Choroid plexus epithelial cell (primary cell): Measurements from ENCODE around the gene GLP2R.
"Not testable (repeated sequence)": the region's sequence is repeated elsewhere in the genome, so short reads cannot be mapped to it uniquely, and the experiment has no call there.

Experiments
- DNase-seq: peaks from one replicate; pipeline ENCODE4 v3.0.0-alpha.2; 2010; ENCODE audit warnings: low read depth
- H3K4me3 ChIP-seq: 2 replicates; pipeline ENCODE4 v1.5.1; 2011; ENCODE audit warnings: low read depth, mild to moderate bottlenecking, control low read depth, low read length, moderate library complexity
- TF ChIP-seq, protein P1 (sequence below): conservative IDR thresholded peaks from 2 replicates; pipeline ENCODE4 v1.5.1; 2011; ENCODE audit warnings: low read depth, mild to moderate bottlenecking, control low read depth, inconsistent platforms, low read length, moderate library complexity

Gene GLP2R, protein sequence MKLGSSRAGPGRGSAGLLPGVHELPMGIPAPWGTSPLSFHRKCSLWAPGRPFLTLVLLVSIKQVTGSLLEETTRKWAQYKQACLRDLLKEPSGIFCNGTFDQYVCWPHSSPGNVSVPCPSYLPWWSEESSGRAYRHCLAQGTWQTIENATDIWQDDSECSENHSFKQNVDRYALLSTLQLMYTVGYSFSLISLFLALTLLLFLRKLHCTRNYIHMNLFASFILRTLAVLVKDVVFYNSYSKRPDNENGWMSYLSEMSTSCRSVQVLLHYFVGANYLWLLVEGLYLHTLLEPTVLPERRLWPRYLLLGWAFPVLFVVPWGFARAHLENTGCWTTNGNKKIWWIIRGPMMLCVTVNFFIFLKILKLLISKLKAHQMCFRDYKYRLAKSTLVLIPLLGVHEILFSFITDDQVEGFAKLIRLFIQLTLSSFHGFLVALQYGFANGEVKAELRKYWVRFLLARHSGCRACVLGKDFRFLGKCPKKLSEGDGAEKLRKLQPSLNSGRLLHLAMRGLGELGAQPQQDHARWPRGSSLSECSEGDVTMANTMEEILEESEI

DNA sequence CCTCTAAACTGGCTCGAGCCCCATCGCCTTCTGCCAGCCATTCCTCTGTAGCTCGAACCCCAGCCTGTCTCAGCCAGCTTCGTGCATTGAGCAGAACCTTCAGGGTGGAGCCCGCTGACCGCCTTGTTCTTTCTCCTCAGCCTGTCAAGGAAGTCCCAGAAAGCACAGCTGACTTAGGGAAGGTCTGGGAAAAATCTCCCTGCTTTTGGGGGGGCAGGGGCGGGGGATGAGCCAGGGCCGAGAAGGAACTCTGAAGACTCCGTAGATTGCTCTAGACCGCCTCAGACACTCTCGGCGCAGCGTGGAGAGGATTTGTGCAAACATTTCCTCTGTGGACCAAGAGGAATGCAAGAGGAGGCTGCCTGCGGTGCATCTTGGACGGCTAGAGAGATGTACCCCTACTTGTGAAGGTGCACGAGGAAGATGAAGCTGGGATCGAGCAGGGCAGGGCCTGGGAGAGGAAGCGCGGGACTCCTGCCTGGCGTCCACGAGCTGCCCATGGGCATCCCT lies at the start of gene GLP2R:
Gene GLP2R, plus strand, starts transcription at position 284 of the 510 bp plus-strand sequence. Its CDS starts 140 bp downstream, at position 424.
- DNase-seq: no peak
- H3K4me3 ChIP-seq: no peak within 1 kb of the TSS
- TF ChIP-seq, protein P1, sequence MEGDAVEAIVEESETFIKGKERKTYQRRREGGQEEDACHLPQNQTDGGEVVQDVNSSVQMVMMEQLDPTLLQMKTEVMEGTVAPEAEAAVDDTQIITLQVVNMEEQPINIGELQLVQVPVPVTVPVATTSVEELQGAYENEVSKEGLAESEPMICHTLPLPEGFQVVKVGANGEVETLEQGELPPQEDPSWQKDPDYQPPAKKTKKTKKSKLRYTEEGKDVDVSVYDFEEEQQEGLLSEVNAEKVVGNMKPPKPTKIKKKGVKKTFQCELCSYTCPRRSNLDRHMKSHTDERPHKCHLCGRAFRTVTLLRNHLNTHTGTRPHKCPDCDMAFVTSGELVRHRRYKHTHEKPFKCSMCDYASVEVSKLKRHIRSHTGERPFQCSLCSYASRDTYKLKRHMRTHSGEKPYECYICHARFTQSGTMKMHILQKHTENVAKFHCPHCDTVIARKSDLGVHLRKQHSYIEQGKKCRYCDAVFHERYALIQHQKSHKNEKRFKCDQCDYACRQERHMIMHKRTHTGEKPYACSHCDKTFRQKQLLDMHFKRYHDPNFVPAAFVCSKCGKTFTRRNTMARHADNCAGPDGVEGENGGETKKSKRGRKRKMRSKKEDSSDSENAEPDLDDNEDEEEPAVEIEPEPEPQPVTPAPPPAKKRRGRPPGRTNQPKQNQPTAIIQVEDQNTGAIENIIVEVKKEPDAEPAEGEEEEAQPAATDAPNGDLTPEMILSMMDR: no peak

DNA sequence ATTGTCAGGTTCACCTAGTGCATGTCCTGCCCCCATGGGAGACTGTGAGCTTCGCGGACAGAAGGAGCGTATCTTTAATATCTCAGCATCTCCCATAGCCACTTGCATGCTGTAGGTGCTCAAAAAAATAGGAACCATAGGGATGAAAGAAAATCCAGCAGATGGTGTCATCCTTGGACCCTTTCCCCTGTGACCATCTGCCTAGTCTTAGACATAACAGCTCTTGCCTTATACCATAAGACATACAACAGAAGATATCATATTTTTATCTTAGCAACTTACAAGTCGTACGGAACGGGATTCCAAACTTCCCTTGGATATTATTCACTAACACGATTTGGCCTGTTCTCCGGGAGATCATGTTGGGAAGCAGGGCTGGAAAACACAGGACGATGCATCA lies 48.8 kb upstream of the GLP2R start:
- no peak for DNase-seq
- H3K4me3 ChIP-seq: no peak overlapping the region
- TF ChIP-seq, protein P1: no peak

DNA sequence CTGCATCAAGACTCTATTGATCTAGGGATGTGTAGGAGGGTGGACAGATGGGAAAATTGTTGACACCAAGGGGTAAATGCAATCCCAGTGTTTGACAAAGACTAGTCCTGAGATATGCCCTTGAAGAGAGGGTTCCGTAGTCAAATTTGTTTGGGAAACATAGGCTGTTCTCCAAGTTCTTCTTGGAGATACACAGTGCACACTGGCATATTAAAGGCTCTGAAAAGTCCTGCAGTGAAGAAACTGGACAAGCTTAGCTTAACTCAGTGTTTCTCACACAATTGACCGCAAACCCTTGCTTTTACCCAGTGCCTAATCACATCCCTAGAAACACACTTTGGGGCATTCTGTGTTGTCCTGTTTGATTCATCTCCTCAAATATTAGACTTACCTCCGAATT lies 45.2 kb upstream of the GLP2R start:
- TF ChIP-seq, protein P1: no peak
- no peak for DNase-seq
- no peak overlapping the region for H3K4me3 ChIP-seq

DNA sequence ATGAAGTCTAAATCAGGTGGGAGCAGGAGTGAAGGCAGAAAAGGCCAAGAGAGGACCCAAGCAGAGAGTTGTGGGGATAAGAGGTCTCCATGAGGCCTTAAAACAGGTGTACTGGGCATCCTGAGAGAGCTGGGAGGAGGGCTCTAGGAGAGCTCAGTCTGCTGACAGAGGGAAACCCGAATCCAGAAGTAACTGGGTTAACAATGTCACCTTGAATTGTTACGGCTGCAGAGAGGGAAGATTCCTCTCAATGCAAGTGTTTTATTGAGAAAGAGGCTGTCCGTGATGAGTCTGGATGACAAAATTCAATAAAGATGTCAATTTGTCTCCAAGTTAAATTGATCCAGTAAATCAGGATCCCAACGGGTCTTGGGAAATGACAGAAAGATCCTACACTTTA lies 42.7 kb upstream of the GLP2R start:
- no peak overlapping the region for H3K4me3 ChIP-seq
- DNase-seq: no peak
- TF ChIP-seq, protein P1: no peak

DNA sequence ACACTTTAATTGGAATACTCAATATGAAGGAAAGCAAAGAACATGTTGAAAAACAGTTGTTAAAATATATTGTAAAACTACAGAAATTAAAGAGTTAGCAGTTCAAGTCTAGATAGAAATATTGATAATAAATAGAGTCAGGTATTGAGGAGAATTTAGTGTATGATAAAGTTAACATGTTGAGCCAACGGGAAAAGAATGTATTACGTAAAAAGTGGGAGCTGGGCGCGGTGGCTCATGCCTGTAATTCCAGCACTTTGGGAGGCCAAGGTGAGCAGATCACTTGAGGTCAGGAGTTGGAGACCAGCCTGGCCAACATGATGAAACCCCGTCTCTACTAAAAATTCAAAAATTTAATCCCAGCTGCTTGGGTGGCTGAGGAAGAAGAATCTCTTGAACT lies 42.3 kb upstream of the GLP2R start:
- H3K4me3 ChIP-seq, DNase-seq: not testable (repeated sequence)

DNA sequence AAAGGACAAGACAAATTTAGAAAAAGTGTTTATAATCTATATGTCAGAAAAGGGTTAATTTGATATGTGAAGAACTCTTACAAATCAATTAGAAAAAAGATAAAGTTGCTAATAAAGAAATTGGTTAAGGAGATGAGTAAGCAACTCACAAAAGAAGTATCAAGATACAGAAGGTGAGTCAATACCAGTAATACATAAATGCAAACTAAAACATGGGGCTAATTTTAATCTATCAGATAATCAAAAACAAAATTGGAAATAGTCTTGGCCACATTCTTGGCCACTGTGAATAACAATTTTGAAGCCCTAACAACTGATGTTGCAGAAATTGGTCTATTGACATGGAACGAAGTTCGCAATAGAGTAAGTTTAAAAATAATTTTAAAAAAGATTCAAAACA lies 41.2 kb upstream of the GLP2R start:
- TF ChIP-seq, protein P1: no peak
- DNase-seq: no peak
- no peak overlapping the region for H3K4me3 ChIP-seq

DNA sequence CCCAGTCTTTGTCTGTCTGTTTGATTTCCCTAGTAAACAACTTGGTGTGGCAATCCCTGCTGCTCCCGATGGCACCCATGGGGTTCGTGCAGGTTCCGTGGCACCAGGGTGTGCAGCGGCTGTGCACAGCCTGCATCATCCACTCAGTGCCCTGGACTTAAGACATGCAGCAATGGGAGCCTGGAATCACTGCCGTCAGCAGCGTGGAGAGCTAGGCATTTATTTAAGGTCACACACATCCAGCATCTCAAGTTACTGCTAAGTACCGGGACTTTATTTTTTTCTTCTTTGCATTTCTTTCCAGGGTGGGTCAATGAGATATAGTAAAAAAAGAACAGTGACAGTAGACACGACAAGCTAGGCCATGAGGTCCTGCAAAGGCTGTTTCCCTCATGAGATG lies 37.1 kb upstream of the GLP2R start:
- TF ChIP-seq, protein P1: no peak
- no peak for DNase-seq
- no peak overlapping the region for H3K4me3 ChIP-seq
